Kidney (tissue), 14 donors: ENCODE results near the gene IGF2BP1. TPM values are rescaled to one million over a fixed set of nuclear protein-coding genes. Genes with fewer than 3 reads are reported as not detected.
"Not testable (repeated sequence)": the region's sequence is repeated elsewhere in the genome, so short reads cannot be mapped to it uniquely, and the experiment has no call there.

Experiments
- DNase-seq, 5 donors: peaks; one replicate each; pipeline ENCODE4 v3.0.0-alpha.2; 2013 to 2020
- FAIRE-seq: peaks from 2 replicates; lab custom pipeline; 2012; peaks lifted over from hg19 to GRCh38; lab: Jason Lieb, UNC
- H3K27ac ChIP-seq, 2 donors: one replicate each; pipeline ENCODE4 v1.7.0; 2013; ENCODE audit warnings: low read depth in 2 of 2, low read length in 2 of 2, inconsistent platforms in 1 of 2
- H3K27me3 ChIP-seq: one replicate; pipeline ENCODE4 v1.7.1; 2013; ENCODE audit warnings: low read length, inconsistent platforms; ENCODE audit not compliant: control insufficient read depth, insufficient read depth
- H3K36me3 ChIP-seq, 3 donors: one replicate each; pipeline versions ENCODE4 v1.7.0 to v1.7.1; 2013; ENCODE audit warnings: low read length in 3 of 3, control low read depth in 1 of 3, inconsistent platforms in 1 of 3; ENCODE audit not compliant: insufficient read depth in 3 of 3, control insufficient read depth in 2 of 3
- H3K4me1 ChIP-seq, 3 donors: one replicate each; pipeline versions ENCODE4 v1.7.0 to v1.7.1; 2013; ENCODE audit warnings: low read length in 3 of 3, inconsistent platforms in 1 of 3, low read depth in 1 of 3; ENCODE audit not compliant: control insufficient read depth in 2 of 3, insufficient read depth in 2 of 3
- H3K4me3 ChIP-seq, 3 donors: one replicate each; pipeline versions ENCODE4 v1.7.0 to v1.8.1; 2013; ENCODE audit warnings: low read length in 3 of 3, control low read depth in 1 of 3, inconsistent platforms in 1 of 3
- H3K9ac ChIP-seq, 3 donors: one replicate each; pipeline versions ENCODE4 v1.7.0 to v1.7.1; 2013; ENCODE audit warnings: low read length in 3 of 3, control low read depth in 1 of 3, inconsistent platforms in 1 of 3
- H3K9me3 ChIP-seq, 3 donors: one replicate each; pipeline versions ENCODE4 v1.7.0 to v1.7.1; 2013; ENCODE audit warnings: low read length in 3 of 3, control low read depth in 1 of 3, inconsistent platforms in 1 of 3; ENCODE audit not compliant: control insufficient read depth in 2 of 3, insufficient read depth in 1 of 3
- intact Hi-C: fragments of 100-400 bp; cut with DNase I; formaldehyde crosslinking; loops from one replicate; pipeline ENCODE4 v1.11.1; 2022
- polyA plus RNA-seq: library from polyadenylated mRNA; stranded (reverse); fragments of 350-450 nt; fragmentation: Illumina TruSeq; extraction: RNeasy Lipid Tissue Mini Kit (QIAGEN cat#74804); gene quantifications from one replicate; pipeline ENCODE4 v1.2.3, GENCODE V29; 2014; ENCODE audit warnings: low read depth, low replicate concordance; ENCODE audit not compliant: insufficient read depth
- total RNA-seq: library from RNA; stranded (reverse); fragmentation: NEBNext Ultra II Directional; extraction: Animal tissue kit (Norgen Biotek cat#: 25700); gene quantifications from one replicate; pipeline ENCODE4 v1.2.1, GENCODE V29; 2021
- TF ChIP-seq, protein P1 (sequence below): IDR thresholded peaks from 3 replicates; pipeline ENCODE4 v1.5.1; 2012; ENCODE audit warnings: mild to moderate bottlenecking, moderate library complexity, borderline replicate concordance; ENCODE audit not compliant: insufficient read depth; ENCODE audit errors: extremely low read depth
- donor health status: control.
- donor health status: control.
- donor health status: control.
- donor health status: control.
- donor health status: control.
- donor health status: DM: yes; HTN: yes; CAD: no.
- donor health status: Normal renal cell carcinoma (clear cell type).

IGF2BP1 gene
- total and polyA plus RNA-seq, 2 donors from 2014 or later: 1.3 to 1.5 TPM

DNA sequence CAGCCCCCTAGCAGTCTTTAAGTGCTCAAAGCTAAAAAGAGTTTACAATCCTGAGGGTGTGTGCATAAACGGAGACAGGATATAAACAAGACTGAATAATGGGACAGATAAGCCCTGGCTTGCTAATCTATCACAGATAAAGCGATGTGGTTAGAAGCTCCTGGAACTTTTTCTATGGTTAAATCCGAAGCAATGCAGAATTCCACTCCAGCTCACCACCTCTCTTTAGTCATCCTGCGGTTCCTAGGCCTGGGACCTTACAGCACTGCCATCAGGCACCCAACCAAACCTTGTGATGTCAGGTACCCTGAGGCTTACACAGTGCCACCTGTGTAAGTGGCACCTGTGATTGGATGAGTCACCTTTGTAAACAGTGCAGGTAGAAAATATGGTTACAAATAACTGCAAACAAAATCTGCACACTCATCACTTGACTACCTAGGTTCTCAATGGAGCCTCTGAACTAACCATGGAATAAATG, 103.9 kb downstream of the IGF2BP1 start:
- H3K4me1 ChIP-seq: no peaks in the 10 kb centered on the region
- no peak for FAIRE-seq
- DNase-seq: peak in 1 of 5 donors; percentile 18
- H3K27ac ChIP-seq: no peak overlapping the region
- intact Hi-C loops: no loop called here
- H3K9me3 ChIP-seq: no peaks in the 10 kb centered on the region
- H3K9ac ChIP-seq: peak overlapping the region in 1 of 3 donors; percentile 34
- H3K4me3 ChIP-seq: no peak overlapping the region
- no peaks in the 10 kb centered on the region for H3K36me3 ChIP-seq
- no peaks in the 10 kb centered on the region for H3K27me3 ChIP-seq
- TF ChIP-seq, protein P1, sequence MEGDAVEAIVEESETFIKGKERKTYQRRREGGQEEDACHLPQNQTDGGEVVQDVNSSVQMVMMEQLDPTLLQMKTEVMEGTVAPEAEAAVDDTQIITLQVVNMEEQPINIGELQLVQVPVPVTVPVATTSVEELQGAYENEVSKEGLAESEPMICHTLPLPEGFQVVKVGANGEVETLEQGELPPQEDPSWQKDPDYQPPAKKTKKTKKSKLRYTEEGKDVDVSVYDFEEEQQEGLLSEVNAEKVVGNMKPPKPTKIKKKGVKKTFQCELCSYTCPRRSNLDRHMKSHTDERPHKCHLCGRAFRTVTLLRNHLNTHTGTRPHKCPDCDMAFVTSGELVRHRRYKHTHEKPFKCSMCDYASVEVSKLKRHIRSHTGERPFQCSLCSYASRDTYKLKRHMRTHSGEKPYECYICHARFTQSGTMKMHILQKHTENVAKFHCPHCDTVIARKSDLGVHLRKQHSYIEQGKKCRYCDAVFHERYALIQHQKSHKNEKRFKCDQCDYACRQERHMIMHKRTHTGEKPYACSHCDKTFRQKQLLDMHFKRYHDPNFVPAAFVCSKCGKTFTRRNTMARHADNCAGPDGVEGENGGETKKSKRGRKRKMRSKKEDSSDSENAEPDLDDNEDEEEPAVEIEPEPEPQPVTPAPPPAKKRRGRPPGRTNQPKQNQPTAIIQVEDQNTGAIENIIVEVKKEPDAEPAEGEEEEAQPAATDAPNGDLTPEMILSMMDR: no peak

GRCh38 chr17:49103360-49103759, 106.2 kb downstream of the IGF2BP1 start:
- H3K4me3 ChIP-seq, H3K36me3 ChIP-seq, H3K27ac ChIP-seq, FAIRE-seq, H3K9me3 ChIP-seq, DNase-seq, intact Hi-C loops, H3K27me3 ChIP-seq, H3K4me1 ChIP-seq, H3K9ac ChIP-seq: not testable (repeated sequence)

DNA sequence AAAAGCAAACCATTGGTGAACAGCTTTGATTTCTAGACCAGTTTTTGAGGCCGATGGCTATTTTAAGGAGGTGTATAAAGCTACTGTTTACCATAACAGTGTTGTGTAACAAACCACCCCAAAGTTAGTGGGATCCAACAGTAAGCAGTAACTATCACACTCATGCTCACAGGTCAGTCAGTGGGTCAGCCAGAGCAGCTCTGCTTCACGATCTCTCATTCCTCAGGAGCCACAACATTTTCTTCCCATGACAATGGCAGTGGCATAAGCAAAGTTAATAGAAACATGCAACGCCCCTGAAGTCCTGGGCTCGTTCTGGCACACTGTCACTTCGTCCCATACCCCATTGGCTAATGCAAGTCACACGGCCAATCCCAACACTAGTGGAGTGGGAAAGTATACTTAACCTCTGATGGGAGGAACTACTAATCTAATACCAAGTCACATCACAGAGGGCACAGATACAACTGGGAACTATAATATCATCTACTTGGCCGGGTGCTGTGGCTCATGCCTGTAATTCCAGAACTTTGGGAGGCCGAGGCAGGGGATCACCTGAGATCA, 107.4 kb downstream of the IGF2BP1 start:
- TF ChIP-seq, protein P1: no peak
- Histone ChIP-seq H3K9me3 (no peaks in the 10 kb centered on the region), H3K4me3 (no peak overlapping the region), H3K27me3 (no peaks in the 10 kb centered on the region), H3K4me1 (peaks cover 0 to 2% (median 0%) of the 10 kb centered on the region in 3 donors), H3K36me3 (no peaks in the 10 kb centered on the region), H3K27ac (no peak overlapping the region), H3K9ac (no peak overlapping the region)
- DNase-seq: no peak
- intact Hi-C loops: no loop called here
- FAIRE-seq: no peak

Other genes with a start within 250 kb of the IGF2BP1 start
- gene TTLL6, start 180.2 kb upstream of the IGF2BP1 start, total RNA-seq: 2.3 TPM
- 4.2 TPM for gene TTLL6, start 180.2 kb upstream of the IGF2BP1 start, polyA plus RNA-seq
- gene CALCOCO2, start 166.3 kb upstream of the IGF2BP1 start, total RNA-seq: 157 TPM
- 63.6 TPM for gene CALCOCO2, start 166.3 kb upstream of the IGF2BP1 start, polyA plus RNA-seq
- gene ATP5MC1, start 104.6 kb upstream of the IGF2BP1 start, total RNA-seq: 71.2 TPM
- gene ATP5MC1, start 104.6 kb upstream of the IGF2BP1 start, polyA plus RNA-seq: 845 TPM
- 86.7 TPM for gene UBE2Z, start 89.0 kb upstream of the IGF2BP1 start, total RNA-seq
- gene UBE2Z, start 89.0 kb upstream of the IGF2BP1 start, polyA plus RNA-seq: 47.5 TPM
- gene SNF8, start 52.5 kb upstream of the IGF2BP1 start, total RNA-seq: 110 TPM
- gene SNF8, start 52.5 kb upstream of the IGF2BP1 start, polyA plus RNA-seq: 203 TPM
- gene GIP, start 28.8 kb upstream of the IGF2BP1 start, total RNA-seq: not detected
- not detected for gene GIP, start 28.8 kb upstream of the IGF2BP1 start, polyA plus RNA-seq
- 4.3 TPM for gene B4GALNT2, start 135.4 kb downstream of the IGF2BP1 start, total RNA-seq
- 1.3 TPM for gene B4GALNT2, start 135.4 kb downstream of the IGF2BP1 start, polyA plus RNA-seq
- 4.7 TPM for gene GNGT2, start 213.2 kb downstream of the IGF2BP1 start, total RNA-seq
- gene GNGT2, start 213.2 kb downstream of the IGF2BP1 start, polyA plus RNA-seq: 8.3 TPM
- 18.3 TPM for gene ABI3, start 213.3 kb downstream of the IGF2BP1 start, total RNA-seq
- gene ABI3, start 213.3 kb downstream of the IGF2BP1 start, polyA plus RNA-seq: 17.1 TPM
- 0.22 TPM for gene PHOSPHO1, start 233.4 kb downstream of the IGF2BP1 start, total RNA-seq
- gene PHOSPHO1, start 233.4 kb downstream of the IGF2BP1 start, polyA plus RNA-seq: 1.5 TPM